Stimulated activated CD8-positive, alpha-beta memory T cell treated with anti-CD3 and anti-CD28 coated beads, Interleukin-12 subunit alpha, Interleukin-12 subunit beta, amount 100 ng/mL, for 4 hours (primary cell): ENCODE data around the gene LIN28A.

Source experiments
- DNase-seq: peaks from one replicate; pipeline ENCODE4 v3.0.0-alpha.2; 2020; ENCODE audit warnings: low read depth

LIN28A gene

DNA sequence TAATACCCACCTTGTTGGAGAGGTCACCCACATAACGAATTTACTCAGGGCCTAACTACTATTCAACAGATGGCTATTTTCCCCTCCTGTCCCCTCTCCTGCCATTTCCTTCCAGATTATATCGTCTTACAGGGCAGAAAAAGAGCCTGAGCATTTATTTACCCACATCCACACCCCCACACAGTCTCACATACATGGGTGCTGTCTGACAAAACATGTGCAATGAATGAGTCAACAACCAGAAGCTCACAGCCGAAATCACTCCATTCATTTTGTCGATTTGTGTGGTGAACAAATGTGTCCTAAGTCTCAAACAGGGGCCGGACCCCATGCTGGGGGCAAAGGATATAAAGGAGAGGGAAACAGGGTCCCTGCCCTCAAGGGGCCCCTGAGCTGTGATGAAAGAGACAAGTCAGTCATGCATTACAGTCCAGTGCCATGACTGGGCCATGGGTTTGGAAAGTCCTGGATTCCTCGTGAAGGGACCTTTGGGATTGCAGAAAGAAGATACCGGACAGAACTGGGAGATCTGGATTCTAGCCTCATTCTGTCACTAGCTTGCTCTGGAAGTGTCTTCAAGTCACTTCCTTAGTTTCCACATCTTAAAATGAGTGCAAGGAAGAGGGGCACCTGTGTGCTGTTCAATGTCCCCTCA is 21.7 kb upstream of the LIN28A start:
- DNase-seq = no peak

DNA sequence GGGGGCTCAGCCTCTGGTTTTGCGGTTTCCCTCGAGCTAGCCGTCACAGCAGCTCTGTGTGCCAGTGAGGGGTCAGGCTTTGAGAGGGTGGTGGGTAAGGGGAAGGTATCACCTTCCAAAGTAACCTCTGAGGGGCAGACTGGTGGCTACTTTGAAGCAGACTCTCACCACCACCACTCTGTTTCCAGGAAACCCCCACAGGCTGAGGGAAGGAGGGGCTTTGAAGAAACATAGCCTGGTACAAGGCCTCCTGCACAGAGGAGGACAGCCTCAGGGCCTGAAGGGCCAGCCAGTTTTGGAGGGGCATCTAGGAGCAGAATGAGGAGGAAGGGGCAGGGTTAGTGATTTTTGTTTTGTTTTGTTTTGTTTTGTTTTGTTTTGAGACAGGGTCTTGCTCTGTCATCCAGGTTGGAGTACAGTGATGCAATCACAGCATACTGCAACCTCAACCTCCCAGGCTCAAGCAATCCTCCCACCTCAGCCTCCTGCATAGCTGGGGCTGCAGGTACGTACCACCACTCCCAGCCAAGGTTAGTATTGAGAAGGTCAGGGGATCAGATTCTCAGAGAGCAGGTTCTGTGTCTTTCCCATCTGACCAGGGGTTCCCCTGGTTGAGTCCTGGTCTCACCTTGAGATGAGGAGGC is 20.9 kb upstream of the LIN28A start:
- no peak for DNase-seq

DNA sequence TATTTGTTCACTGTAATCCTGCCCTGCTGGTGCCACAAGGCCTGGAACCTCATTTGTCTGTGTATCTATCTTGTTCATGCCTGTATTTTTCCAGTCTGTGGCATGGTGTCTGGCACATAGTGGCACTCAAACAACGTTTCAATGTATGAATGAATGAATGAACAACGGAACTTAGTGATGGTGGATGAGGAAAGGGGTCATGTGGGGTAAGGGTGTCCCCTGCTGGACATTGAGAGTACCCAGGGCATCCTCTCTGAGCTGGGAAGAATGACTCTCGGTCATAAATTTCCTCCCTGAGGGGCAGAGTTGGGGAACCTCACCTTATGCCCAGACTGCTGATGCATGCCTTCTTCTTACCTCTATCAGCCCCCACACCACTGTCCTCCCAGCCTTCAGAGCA is 19.2 kb upstream of the LIN28A start:
- DNase-seq = no peak

DNA sequence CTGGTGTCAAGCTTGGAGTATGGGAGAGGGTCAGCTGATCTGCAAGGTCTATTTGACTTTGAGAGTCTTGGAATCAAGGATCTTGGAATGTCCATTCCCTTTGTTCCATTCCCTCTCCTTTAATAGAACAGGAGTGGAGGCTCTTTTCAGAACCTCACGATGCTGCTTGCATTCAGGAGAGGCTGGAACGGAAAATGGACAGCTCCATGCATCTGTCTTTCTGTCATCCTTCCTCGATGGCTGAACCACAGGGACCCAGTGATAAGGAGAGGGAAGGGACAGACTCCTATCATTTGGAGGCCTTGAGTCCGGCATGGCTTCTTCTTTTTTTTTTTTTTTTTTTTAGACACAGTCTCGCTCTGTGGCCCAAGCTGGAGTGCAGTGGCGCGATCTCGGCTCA is 14.9 kb upstream of the LIN28A start:
- DNase-seq = no peak

DNA sequence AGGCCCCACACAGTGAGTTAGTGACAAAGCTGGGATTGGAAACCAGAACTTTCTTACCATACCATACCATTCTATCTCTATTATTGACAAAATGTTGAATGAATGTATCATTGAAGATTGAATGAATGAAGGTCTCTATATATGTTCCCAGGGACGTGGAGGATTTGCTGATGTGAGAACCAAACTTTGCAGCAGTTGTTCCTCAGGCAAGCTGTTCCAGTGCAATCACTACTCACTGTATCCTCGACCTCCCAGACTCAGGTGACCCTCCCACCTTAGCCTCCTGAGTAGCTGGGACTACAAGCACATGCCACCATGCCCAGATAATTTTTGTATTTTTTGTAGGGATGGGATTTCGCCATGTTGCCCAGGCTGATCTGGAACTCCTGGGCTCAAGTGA is 11.6 kb upstream of the LIN28A start:
- no peak for DNase-seq

DNA sequence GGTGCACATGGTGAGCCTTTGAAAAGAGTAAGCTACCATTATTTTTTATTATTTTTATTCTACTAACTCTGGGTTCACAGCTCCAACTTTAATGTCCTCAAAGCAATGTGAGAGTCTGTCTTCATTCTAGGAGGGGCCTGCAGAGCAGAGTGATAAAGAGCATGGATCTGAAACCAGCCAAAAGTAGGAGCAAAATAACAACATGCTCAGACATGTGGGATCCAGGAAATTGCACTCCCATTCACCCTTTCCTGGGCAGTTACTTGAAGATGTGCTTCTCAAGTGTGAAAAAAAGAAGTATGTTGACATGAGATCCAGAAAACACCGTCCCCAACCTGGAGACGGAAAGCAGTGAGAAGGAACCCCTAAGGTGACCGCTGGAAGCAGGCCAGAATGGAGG is 8.7 kb upstream of the LIN28A start:
- DNase-seq = no peak

DNA sequence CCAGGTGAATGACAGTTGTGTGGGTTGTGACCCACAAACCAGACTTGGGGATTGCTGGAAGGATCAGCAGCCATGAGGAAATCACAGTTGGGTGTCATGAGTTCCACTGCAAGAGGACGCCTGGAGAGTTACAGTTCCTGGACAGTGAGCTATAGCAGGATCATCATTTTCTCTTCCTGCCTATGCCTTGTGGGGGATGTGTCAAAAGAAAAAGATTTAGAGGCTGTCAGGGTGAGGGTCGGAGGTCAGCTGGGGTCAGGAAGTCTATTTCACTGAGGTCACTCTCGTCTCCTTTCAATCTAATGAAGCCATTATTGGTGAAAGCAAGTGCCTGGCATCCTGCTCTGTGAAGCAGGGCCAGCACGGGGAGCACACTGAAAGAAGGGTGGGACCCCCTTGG is 7.0 kb upstream of the LIN28A start:
- DNase-seq = no peak

DNA sequence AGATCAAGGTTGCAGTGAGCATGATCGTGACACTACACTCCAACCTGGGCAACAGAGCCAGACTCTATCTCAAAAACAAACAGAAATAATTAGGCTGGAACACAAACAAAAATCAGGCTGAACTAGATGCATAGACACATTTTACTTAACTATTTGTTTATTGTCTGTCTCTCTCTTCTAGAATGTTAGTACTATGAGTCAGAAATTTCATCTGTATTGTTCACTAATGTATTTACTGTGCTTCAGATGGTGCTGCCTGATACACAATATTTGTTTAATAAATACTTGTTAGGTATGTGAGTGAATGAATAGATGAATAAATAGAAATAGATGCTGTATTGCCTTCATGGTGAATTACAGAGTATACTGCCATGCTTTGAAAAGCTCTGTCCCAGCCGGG is 6.0 kb upstream of the LIN28A start:
- no peak for DNase-seq

DNA sequence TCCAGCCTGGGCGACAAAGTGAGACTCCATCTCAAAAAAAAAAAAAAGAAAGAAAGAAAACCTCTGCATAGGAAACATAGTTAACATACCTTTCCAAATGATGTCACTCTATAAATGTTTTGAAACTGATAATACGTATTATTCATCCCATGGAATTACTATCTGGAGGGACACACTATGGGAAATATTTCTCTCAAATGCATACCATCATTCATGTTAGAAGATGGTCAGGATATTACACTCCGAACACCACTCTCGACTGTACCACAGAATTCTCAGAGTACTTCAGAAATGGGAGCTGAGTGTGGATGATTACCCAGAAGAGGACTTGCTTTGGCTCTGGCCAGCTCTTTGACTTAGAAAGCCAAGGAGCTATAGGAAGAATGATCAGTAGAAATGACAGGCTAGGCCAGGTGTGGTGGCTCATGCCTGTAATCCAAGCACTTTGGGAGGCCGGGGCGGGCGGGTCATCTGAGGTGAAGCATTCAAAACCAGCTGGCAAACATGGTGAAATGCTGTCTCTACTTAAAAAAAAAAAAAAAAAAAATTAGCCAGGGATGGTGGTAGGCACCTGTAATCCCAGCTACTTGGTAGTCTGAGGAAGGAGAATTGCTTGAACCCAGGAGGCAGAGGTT is 5.2 kb upstream of the LIN28A start:
- DNase-seq = no peak

DNA sequence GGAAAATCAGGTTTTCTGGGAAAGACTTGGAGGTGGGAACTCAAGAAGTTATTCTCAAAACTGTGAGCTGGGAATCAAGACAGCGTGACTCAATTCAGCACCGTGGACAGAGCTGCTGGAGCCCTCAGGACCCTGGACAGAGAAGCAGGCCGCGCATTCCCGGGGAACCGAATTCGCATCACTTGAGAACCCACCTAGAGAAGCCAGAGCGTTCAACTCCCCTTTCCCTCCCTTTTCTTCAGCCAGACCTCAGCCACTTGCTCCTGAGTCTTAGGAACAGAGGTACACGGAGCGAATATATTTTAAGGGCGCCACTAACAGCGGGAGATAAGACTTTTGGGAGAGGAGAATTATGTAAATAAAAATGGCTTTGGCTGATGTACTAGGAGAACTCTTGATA is 2.0 kb upstream of the LIN28A start:
- peak; percentile 48 for DNase-seq

DNA sequence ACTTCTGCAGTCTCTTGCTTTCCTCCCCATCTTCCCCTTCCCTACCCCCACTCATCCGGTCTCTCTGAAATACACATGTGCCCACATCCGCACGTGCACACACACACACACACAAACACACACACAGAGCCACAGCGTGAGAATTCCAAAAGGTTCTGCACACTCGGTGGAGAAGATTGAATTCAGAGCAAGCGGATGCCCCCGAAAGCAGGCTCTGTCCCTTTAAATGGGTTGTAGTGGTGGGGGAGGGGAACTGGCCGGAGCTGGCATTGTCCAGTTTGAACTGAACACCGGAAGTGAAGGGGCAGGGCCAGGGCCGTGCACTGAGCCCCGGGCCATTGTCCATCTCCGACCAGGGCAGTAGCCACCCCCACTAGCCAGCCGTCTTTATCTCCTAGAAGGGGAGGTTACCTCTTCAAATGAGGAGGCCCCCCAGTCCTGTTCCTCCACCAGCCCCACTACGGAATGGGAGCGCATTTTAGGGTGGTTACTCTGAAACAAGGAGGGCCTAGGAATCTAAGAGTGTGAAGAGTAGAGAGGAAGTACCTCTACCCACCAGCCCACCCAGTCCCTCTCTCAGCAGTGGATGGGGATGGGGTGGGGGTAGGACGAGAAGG is 1.3 kb upstream of the LIN28A start:
- no peak for DNase-seq

DNA sequence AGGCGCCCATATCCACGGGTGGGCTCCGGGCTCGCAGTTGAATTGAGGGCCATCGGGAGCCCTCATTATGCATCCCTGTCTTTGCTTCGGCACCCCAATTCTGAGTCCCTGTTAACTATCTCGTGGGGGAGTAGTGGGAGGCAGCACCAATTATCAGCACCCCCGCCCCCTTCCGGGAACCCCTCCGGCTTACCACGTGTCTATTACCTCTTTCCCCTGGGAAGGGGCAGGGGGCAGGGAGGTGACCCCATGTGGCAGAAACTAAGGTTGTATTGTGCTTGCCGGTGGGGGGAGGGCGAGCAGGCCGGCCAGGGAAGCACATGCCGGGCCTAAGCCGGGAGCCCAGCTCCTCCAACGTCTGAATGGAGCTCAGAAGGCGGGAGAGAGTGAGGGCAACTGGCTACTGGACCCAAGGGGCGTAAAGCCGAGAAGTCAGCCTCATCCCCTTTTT is 1.0 kb downstream of the LIN28A start:
- no peak for DNase-seq

DNA sequence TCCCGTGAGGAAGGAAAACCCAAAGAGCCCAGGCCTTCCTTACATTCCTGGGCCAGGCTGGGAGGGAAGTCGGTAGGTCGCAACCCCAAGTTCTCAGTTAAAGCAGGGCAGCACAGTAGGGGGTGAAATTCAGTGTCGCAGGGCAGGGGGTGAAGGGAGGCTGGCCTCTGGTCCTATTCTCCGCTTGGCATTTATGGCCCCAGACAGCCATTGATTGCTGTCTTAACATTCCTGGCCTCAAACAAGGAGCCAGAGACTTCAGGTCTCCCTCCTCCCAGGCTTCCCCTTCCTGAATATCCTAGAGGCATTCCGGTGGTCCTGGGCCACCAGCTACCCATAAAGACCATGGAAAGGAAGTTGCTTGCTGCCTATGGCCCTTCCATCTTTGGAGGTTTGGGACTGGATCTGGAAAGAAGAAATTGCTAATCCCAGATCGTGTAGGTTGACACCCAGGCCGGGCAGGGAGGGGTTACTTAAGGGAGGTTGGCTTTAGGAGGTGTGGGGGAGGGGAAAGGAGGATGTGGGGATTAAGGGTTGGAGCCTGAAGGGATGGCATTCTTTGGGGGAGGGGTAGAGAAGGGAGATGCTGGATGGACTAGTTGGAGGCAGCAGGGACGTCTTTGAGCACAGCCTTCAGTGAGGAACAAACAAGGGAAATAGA is 1.7 kb downstream of the LIN28A start:
- DNase-seq = no peak

DNA sequence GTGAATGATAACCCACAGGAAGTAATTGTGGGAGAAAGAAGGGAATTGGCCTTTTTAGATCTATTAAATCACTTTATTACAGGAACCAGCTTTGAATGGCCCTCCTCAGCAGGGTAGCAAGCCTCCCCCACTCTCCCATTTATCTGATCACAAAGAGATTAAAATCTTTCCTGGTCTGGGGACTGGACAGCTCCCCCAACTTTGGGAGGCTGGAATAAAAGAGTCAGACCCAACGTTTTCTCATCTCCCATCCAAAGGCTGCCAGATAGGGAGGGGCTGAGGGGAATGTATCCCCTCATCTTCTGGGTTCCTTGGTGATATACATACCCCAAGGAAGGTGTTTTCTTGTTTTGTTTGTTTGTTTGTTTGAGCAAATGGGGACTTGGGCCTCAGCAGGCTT is 2.4 kb downstream of the LIN28A start:
- DNase-seq = no peak

DNA sequence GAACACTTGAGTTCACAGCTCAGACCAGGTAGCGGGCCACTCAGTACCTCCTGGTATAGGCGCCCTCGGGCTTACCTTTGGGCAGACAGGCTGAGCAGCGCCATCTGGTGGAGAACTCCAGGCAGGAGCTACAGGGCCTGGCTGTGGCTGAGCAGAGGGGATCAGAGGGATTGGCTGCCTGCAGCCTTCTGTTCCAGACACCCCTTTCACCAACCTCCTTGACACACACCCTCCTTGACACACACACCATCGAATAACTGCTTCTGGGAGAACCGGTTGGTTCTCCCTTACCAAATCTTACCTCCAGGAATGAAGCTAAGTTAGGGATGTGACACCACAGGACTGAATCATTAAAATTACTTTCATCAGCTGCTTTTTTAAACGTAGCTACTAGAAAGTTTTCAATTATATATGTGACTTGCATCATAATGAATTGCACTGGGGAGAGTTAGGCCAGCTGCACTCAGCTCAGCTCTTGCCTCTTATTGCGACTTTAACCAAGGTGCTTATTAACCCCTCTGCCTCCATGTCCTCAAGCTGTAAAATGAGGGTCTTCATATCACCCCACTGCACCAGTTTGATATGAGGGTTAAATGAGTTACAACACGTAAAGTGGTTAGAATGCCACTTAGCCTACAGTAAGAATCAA is 6.6 kb downstream of the LIN28A start:
- peak; percentile 64 for DNase-seq

DNA sequence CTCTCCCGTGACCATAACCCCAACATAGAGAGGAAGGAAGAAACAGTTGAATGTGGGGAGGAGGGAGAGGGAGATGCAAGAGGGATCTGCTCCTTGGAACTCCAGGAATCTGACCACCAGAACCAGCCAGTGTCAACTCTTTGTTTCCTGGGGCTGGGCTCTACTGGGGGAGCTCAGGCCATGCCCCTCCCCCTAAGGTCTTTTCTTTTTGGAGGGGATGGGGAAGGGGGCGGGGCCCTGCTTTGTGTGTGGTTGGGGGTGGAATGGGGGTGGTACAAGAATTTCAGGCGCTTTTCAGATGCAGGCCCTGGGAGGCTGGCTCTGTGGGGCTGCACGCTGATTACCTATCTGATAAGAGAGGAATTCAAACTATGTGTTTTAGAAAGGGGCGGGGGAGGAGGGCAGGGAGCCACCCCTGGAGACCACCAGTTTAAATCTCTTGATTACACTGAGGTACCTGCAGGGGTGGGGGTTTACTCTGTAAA is 8.3 kb downstream of the LIN28A start:
- DNase-seq = no peak

DNA sequence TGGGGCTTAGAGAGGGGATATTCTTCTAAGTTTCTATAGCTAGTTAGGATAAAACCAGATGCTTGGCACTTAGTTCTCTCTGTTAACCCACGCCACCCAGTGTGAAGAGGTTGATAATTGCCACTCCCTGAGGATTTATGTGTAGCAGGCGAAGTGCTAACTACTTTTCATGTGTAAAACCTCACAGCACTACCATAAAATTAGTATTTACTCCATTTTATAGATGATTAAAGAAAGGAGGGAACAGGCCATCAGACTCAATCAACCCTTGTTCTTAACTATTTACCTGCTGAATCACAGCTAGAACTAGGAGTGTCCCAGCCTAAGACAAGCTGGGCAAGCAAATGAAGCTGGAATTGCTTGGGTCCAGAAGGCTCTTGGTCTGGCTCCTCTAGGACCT is 8.9 kb downstream of the LIN28A start:
- no peak for DNase-seq

DNA sequence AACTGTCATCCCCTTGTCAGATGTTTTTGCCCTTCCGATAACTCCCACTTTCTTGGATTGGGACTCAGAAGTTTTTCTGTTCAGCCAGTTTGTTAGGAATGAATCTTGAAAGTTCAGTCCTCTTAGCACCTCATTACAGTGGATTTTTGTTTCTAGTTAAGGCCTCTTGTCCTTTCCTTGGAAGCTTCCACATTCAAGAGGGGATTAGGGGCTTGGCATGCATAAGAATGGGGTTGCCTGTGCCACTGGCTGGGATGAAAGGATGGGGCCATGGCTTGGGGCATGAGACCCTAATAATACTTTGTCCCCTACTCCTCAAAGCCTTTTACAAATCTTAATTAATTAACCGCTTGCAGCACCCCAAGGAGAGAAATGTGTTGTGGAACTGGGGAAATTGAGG is 19.1 kb downstream of the LIN28A start:
- DNase-seq = no peak

DNA sequence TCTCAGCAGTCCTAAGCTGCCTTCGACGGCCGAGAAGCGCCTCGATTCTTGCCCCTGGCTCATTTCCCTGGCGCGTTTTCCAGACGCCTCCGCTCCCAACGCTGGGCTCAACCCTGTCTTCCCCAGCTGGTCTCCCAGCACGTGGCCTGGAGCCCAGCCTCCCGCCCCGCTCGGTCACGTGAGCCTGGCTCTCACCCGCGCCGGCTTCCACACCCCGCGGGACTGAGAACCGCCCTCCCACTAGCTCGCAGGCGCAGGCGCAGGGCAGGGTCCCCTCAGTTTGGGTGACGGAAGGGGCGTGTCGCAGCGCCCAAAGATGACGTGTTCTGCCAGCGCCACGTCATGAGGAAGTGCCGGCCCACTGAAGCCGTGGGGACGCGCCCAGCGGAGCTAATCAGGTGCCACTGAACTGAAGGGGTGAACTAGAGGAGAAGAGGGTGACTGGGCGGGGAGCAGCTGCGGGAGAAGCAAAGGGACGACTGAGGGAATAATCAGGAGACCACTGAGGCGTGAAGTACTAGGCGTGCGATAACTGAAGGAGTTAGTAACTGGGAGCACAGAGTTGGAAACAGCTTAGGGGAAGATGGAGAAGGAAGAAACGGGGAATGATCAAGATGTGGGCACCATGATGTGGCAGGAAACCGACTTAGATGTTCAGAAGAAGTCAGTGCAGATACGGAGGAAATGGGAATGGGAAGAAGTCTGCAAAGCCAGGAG is 21.5 kb downstream of the LIN28A start, which contains the start of gene DHDDS:
Gene DHDDS, plus strand, starts transcription at position 343 of the 717 bp plus-strand sequence. CDS start 625 bp downstream, outside the sequence.
- DNase-seq = peak; percentile 99

DNA sequence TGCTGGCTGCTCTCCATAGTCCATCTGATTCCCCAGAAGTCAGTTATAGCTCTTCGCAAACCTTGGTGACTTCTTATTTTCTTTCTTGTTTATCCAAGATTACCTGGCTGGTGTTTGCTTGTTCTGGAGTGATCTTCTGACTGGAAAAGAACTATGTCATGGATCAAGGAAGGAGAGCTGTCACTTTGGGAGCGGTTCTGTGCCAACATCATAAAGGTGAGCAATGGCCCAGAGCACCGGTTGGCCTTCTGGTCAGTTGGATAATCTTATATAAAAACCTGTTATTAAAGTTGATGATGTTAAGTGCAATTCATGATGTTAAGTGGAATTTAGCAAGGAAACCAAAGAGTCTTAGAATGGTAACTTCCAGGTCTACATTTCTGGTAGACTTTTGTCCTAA is 22.2 kb downstream of the LIN28A start:
- DNase-seq = no peak

DNA sequence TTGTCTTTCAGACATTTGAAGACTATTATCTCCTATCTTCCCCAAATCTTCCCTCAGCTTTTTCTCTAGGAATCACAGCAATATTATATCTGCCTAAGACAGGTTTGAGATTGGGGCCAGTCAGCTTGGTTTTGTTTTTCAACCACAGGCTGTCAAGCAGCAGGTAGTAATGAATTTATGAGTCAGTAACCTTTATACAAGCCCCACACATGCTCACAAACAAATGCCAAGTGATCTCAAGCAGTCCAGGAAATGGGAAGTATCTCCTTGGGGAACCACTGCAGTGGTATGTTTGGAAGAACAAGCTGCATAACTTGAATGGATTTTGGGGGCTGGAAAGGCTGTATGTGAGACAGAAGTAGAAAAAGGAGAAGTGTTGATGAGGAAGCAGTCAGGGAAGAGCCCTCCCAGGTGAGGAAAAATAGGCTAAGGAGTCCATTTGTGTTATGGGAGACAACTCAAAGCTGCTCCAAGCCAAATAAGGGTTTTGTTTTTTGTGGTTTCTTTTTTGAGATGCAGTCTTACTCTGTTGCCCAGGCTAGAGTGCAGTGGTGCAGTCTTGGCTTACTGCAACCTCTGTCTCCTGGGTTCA is 23.6 kb downstream of the LIN28A start:
- no peak for DNase-seq
